Lung (tissue), 16 donors: ENCODE results near the gene VPS25. TPM values are rescaled to one million over a fixed set of nuclear protein-coding genes. Genes with fewer than 3 reads are reported as not detected.

ENCODE experiments used
- ATAC-seq: fragments of 200-7000 bp; cut with Tn5 transposase; one replicate; pipeline ENCODE4 v1.9.1; 2020; ENCODE audit warnings: moderate number of reproducible peaks; ENCODE audit not compliant: insufficient read depth, low FRiP score
- DNase-seq, 3 donors: peaks; one replicate each; pipeline ENCODE4 v3.0.0-alpha.2; 2013 to 2017
- H3K27ac ChIP-seq, 2 donors: one replicate each; pipeline ENCODE4 v1.5.1; 2013; ENCODE audit warnings: mild to moderate bottlenecking in 2 of 2, moderate library complexity in 2 of 2, control low read depth in 1 of 2, inconsistent platforms in 1 of 2, low read depth in 1 of 2, low read length in 1 of 2
- H3K27me3 ChIP-seq, 3 donors: one replicate each; pipeline ENCODE4 v1.5.1; 2013; ENCODE audit warnings: low read length in 2 of 3; ENCODE audit not compliant: control insufficient read depth in 3 of 3, insufficient read depth in 3 of 3
- H3K36me3 ChIP-seq, 4 donors: one replicate each; pipeline ENCODE4 v1.5.1; 2013; ENCODE audit warnings: low read length in 4 of 4, mild to moderate bottlenecking in 1 of 4, moderate library complexity in 1 of 4; ENCODE audit not compliant: control insufficient read depth in 4 of 4, insufficient read depth in 4 of 4
- H3K4me1 ChIP-seq, 5 donors: one replicate each; pipeline ENCODE4 v1.5.1; 2013; ENCODE audit warnings: low read length in 5 of 5, mild to moderate bottlenecking in 2 of 5, moderate library complexity in 1 of 5; ENCODE audit not compliant: control insufficient read depth in 5 of 5, insufficient read depth in 5 of 5
- H3K4me3 ChIP-seq: one replicate; pipeline ENCODE4 v1.5.1; 2013; ENCODE audit warnings: mild to moderate bottlenecking, control low read depth, moderate library complexity
- H3K9ac ChIP-seq, 2 donors: one replicate each; pipeline ENCODE4 v1.5.1; 2013; ENCODE audit warnings: low read length in 2 of 2, control low read depth in 1 of 2; ENCODE audit not compliant: insufficient read depth in 1 of 2
- H3K9me3 ChIP-seq, 4 donors: one replicate each; pipeline ENCODE4 v1.5.1; 2013; ENCODE audit warnings: low read length in 3 of 4, mild to moderate bottlenecking in 1 of 4, moderate library complexity in 1 of 4; ENCODE audit not compliant: control insufficient read depth in 4 of 4, insufficient read depth in 3 of 4
- WGBS, 2 donors: extraction: QIAGEN DNeasy Blood & Tissue Kit; methylation state at CpG; one replicate each; pipeline ENCODE4 v1.1.7; 2013; 5-methylcytosine and 5-hydroxymethylcytosine counted together
- long read RNA-seq, 5 donors: transcript quantifications; one replicate each; lab custom pipeline, GENCODE V29; 2026
- polyA plus RNA-seq, 2 donors: library from polyadenylated mRNA; stranded (reverse); fragments of 200-250 nt; gene quantifications; one replicate each; pipeline ENCODE4 v1.2.1, GENCODE V29; 2013
- total RNA-seq, 2 donors: library from RNA; depleted of rRNA in 1 of 2; stranded (reverse); fragments of >200 nt in 1 of 2; gene quantifications; one replicate each; pipeline ENCODE4 v1.2.1, GENCODE V29; 2014 to 2021
- TF ChIP-seq, protein P1 (sequence below): IDR thresholded peaks from 2 replicates; pipeline ENCODE4 v1.5.1; 2012; ENCODE audit warnings: mild to moderate bottlenecking; ENCODE audit errors: control extremely low read depth, extremely low read depth
- donor health status: control.
- donor health status: control.
- donor health status: Bipolar disorder and iron deficiency.
- donor health status: healthy.
- donor health status: DM: yes; HTN: yes; CAD: no.

Gene VPS25
- total RNA-seq = 10 to 100 TPM; 42.4 to 64.8 TPM
- 10 to 100 TPM; 45.1 to 93.7 TPM for polyA plus RNA-seq
- long read RNA-seq, donor 1, transcript VPS25-201 (6 exons, 1,101 nt) = major isoform, 34 of 36 reads
- long read RNA-seq, donor 1, partial matches to known transcripts = 0 of 36 reads
- long read RNA-seq, donor 1, other reads (novel, unspliced or antisense) = 0 of 36 reads
- long read RNA-seq, donor 2, transcript VPS25-201 (6 exons, 1,101 nt) = major isoform, 24 of 24 reads
- long read RNA-seq, donor 2, partial matches to known transcripts = 0 of 24 reads
- long read RNA-seq, donor 2, other reads (novel, unspliced or antisense) = 0 of 24 reads
- long read RNA-seq, donor 3, transcript VPS25-201 (6 exons, 1,101 nt) = major isoform, 23 of 55 reads
- long read RNA-seq, donor 3, partial matches to known transcripts = 31 of 55 reads
- long read RNA-seq, donor 3, other reads (novel, unspliced or antisense) = 0 of 55 reads
- long read RNA-seq, donor 4, transcript VPS25-201 (6 exons, 1,101 nt) = major isoform, 17 of 17 reads
- long read RNA-seq, donor 4, partial matches to known transcripts = 0 of 17 reads
- long read RNA-seq, donor 4, other reads (novel, unspliced or antisense) = 0 of 17 reads
- long read RNA-seq, donor 5, transcript VPS25-201 (6 exons, 1,101 nt) = major isoform, 63 of 102 reads
- long read RNA-seq, donor 5, partial matches to known transcripts = 29 of 102 reads
- long read RNA-seq, donor 5, other reads (novel, unspliced or antisense) = 6 of 102 reads

DNA sequence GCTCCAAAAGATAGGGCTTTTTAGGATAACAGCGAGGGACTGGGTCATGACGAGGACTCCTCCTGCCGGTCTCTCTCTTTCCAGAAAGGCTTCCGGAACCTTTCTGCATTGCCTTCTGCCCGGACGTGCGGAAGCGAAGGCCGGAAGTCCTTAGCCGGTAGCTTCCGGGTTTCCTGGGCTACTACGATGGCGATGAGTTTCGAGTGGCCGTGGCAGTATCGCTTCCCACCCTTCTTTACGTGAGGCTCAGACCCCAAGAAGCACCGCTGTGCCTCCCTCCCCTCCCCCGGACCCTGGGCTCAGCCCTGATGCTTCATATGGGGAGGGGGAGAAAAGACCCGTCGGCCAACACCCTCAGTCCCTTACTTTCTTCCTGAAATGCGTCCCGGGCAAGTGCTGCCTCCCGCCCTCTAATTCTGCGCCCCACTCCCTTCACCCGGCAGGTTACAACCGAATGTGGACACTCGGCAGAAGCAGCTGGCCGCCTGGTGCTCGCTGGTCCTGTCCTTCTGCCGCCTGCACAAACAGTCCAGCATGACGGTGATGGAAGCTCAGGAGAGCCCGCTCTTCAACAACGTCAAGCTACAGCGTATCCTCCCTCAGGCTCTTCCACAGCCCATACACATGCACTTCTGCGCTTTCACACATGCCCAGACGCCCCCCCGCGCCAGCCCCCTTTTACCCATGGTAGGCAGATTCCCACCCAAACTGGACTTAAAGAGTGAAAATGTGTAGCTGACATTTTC lies at the start of gene VPS25:
Gene VPS25, plus strand, starts transcription at position 160 of the 746 bp plus-strand sequence. Its CDS starts 27 bp downstream, at position 187.
- peaks cover 0 to 13% (median 4%) of the 10 kb centered on the region in 5 donors for H3K4me1 ChIP-seq
- peak within 1 kb of the TSS; percentile 93 for H3K4me3 ChIP-seq
- TF ChIP-seq, protein P1, sequence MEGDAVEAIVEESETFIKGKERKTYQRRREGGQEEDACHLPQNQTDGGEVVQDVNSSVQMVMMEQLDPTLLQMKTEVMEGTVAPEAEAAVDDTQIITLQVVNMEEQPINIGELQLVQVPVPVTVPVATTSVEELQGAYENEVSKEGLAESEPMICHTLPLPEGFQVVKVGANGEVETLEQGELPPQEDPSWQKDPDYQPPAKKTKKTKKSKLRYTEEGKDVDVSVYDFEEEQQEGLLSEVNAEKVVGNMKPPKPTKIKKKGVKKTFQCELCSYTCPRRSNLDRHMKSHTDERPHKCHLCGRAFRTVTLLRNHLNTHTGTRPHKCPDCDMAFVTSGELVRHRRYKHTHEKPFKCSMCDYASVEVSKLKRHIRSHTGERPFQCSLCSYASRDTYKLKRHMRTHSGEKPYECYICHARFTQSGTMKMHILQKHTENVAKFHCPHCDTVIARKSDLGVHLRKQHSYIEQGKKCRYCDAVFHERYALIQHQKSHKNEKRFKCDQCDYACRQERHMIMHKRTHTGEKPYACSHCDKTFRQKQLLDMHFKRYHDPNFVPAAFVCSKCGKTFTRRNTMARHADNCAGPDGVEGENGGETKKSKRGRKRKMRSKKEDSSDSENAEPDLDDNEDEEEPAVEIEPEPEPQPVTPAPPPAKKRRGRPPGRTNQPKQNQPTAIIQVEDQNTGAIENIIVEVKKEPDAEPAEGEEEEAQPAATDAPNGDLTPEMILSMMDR = no peak
- ATAC-seq (peak; percentile 94), DNase-seq (peak; percentile 82 to 93 (median 87))
- H3K27ac ChIP-seq = peak within 1 kb of the TSS; percentile 80 to 89
- peaks cover 0 to 14% (median 10%) of the 10 kb centered on the region in 4 donors for H3K36me3 ChIP-seq
- 2% methylated on average over 39 of the region's 39 CpGs for WGBS, 2 donors
- no peaks in the 10 kb centered on the region for H3K9me3 ChIP-seq
- H3K27me3 ChIP-seq = no peaks in the 10 kb centered on the region
- peak within 1 kb of the TSS; percentile 59 to 84 for H3K9ac ChIP-seq

DNA sequence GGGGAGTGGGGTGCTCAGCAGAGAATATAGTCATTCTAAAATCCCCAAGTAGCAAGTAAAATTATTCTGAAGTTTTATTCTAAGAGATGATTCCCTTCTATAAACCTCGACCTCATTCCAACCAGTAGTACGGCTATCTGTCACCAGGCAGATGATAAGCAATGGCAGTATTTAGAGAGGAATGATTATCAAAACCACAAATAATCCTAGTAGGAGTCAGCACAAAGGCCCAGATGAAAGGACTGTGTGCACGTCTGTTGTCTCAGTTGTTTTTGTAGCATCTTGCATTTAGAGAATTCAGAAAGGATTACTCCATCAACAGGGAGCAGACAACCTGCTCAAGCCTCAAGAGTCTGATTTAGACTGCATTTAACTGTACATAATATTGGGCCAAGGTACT lies 49.6 kb upstream of the VPS25 start:
- H3K4me3 ChIP-seq = no peak overlapping the region
- no peaks in the 10 kb centered on the region for H3K9me3 ChIP-seq
- H3K9ac ChIP-seq = no peak overlapping the region
- H3K36me3 ChIP-seq = peaks cover 21 to 46% (median 32%) of the 10 kb centered on the region in 4 donors
- ATAC-seq = no peak
- no peak overlapping the region for H3K27ac ChIP-seq
- 80 to 92% methylated on average over 3 of the region's 3 CpGs for WGBS, 2 donors
- H3K27me3 ChIP-seq = no peaks in the 10 kb centered on the region
- no peak for DNase-seq
- no peaks in the 10 kb centered on the region for H3K4me1 ChIP-seq
- TF ChIP-seq, protein P1 = no peak

DNA sequence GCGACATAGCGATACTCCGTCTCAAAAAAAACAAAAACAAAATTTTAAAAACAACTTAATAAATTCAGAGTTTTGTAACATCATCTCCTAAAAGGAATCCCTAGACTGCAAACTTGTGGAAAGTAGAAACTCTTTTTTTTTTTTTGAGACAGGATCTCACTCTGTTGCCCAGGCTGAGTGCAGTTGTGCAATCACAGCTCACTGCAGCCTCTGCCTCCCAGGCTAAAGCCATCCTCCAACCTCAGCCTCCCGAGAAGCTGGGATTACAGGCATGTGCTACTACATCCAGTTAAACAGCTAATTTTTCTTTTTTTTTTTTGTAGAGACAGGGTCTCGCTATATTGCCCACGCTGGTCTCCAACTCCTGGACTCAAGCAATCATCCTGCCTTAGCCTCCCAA lies 48.1 kb upstream of the VPS25 start:
- 98 to 99% methylated on average over 6 of the region's 6 CpGs for WGBS, 2 donors

More for the DNA sequence above, 48.1 kb upstream of the VPS25 start:
- Histone ChIP-seq H3K9ac (no peak overlapping the region), H3K4me1 (no peaks in the 10 kb centered on the region), H3K27ac (no peak overlapping the region), H3K4me3 (no peak overlapping the region), H3K27me3 (no peaks in the 10 kb centered on the region), H3K36me3 (peaks cover 19 to 40% (median 26%) of the 10 kb centered on the region in 4 donors), H3K9me3 (no peaks in the 10 kb centered on the region)
- TF ChIP-seq, protein P1 = no peak
- DNase-seq (no peak), ATAC-seq (no peak)
